Stimulated activated CD4-positive, alpha-beta T cell treated with anti-CD3 and anti-CD28 coated beads, TNF-alpha, amount 100 ng/mL, for 1 hour (primary cell): ENCODE data around the gene ARSI.

Source experiments
- DNase-seq, 3 donors: peaks; one replicate each; pipeline ENCODE4 v3.0.0-alpha.2; 2020; ENCODE audit warnings: low read depth in 3 of 3, low spot score in 1 of 3

The ARSI gene

GRCh38 chr5:150294551-150295071 lies 8.1 kb downstream of the ARSI start:
- DNase-seq, result no peak

DNA sequence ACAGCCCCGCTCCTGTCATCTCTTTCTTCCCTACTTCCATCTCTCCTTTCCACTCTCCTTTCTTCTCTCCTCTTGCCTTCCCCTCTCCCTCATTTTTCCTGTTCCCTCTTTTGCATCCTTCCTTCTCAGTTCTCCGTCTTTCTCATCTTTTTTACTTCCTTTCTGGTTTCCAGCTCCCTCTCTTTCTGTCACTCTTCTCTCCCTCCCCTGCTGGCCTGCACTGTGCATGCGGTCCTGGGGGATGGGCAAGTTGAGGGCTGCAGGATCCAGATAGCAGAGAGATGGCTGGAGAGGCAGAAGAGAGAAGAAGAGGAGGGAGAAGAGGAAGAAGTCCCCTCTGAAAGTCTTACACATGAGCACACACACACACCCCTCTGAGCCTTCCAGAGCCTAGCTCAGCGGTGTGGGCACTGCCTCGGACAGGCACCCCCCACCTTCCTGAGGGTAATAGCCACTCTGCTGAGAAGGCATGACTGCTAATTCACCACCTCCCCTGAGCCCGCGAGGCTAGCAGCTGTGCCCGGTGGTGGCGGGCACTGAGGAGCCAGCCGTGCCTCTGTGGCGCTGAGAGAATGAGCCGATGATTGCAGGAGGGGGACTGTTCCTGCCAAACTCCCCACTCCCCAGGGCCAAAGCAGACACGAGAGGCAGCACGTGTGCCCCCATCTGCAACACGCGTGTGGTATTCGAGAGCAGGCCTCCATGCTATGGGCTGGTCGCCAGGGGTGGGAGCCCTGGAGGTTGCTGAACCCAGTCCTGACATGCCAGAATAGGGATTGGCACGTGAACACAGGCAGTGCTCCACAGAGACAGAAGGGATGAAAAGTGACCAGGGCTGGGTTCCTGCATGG lies 9.4 kb downstream of the ARSI start:
- no peak for DNase-seq

DNA sequence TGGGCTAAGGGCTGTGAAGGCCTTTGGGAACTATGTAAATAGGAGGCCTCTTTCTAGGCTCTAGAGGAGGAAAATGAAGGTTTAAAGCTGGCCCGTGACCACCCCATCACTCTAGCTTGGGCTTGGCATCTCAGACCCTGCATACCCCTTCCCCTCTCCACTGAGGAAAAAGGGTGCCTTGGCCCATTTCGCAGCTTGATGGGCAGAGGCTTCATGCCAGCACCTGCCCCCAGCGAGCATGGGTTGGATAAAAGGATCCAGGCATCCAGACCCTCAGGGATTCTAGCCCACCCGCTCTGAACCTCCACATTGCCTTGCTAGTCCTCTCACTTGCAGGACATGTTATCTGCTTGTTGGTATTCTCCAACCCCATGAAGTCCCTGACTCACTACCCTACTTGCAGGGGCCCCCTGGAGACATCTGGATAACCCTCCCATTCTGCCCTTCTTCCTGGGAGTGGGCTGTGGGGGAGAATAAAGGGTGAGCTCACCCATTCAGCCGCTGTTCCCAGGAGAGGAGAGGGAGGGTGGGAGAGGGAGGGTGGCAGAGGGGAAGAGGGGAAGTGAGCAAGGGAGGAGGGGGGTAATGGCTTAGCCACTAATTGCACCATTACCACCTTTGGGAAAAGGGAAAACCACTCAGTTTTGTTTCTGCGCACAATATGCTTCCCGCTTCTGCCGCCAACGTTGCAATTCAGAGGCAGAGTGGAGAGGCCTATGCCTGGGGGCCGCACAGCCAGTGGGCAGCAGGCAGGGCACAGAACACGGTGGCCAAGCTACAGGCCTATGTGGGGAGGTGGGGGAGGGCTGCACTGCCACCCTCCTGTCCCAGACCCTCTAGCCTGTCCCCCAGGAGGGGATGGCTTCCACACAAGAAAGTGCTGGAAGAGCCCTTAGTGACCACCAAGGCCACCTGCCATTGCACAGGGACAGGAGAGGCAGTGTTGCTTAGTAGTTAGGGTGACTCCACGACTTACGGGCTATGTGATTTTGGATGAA lies 11.0 kb downstream of the ARSI start:
- no peak for DNase-seq

DNA sequence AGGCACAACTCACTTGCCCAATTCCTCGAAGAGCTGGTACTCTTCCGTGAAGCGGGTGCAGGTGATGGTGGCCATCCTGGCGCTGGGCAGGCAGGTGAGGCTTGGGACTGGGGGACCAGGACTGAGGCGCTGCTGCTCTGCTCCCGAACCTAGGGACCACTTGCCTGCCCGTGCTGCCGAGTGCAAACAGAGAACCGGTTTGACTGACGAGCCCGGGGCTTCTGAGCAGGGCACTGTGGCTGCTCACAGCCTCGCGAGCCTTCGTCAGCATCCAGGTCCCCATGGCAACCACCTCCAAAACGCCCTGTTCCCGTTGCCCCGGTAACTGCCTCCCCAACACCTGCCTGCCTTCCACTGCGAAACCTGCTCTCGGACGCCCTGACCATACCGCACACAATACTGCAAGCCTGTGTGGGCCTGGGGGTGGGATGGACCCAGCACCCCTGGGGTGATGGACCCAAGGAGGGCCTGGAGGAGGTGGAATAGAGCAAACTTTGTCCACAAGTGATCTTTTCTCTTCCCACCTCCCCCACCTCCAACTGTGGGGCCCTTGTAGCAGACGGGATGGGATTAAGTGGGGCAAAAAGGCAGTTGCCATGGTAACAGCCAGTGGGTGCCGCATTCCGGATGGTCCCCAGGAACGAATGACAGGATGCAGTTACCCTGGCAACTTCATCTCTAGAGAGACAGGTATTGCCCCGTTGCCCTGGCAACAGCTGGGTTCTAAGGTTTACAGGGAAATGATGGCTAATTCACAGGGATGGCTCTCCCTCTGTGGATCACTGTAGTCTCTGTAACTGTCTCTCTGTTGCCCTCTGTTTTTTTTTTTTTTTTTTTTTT lies 12.9 kb downstream of the ARSI start, which contains the start of gene CAMK2A:
TSS of gene CAMK2A (minus strand) at position 223 of the 840 bp plus-strand sequence. CDS start at position 75, 148 bp downstream.
- no peak for DNase-seq

DNA sequence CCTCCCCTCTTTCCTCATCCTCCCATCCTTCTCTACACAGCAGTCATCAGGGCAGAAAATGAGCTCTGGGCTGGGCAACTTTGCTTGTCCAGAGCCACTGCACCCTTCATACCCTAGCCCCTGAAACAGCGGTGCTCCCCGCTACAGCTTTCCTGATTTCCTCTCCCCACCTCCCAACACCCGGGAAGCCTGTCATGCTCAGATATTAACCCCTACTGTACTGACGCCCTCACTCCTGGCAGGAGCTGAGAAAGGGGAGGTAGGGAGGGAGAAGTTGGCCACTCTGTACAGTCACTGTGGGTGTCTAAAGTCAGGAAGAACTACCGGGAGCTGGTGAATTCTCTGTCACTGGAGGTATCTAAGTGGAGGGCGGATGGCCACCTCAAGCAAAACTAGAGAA lies 13.9 kb downstream of the ARSI start:
- no peak for DNase-seq

GRCh38 chr5:150288361-150288760 lies 14.3 kb downstream of the ARSI start:
- no peak for DNase-seq

- no peak for DNase-seq
Observed at GRCh38 chr5:150286820-150287219, 15.9 kb downstream of the ARSI start.

DNA sequence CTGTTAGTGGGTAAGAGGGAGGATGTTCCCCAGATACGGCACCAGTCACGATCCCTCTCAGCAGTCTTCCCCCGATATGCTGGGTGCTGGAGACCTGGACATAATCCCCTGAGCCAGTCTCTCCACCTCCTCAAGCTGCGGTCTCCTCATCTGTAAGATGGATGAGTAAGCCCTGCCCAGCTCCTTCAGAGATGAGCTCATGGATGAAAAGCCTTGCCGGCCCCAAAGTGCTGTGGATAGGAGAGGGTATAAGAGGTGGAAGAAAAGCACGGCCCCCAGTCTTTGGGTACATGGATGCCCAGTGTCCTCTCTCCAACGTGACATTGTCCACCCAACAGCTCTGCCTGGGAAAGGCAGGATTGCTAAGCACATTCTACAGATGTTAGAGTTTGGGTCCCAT lies 17.6 kb downstream of the ARSI start:
- DNase-seq, result no peak

GRCh38 chr5:150284311-150284710 lies 18.4 kb downstream of the ARSI start:
- DNase-seq, result no peak

GRCh38 chr5:150283904-150284303 lies 18.8 kb downstream of the ARSI start:
- DNase-seq, result no peak

DNA sequence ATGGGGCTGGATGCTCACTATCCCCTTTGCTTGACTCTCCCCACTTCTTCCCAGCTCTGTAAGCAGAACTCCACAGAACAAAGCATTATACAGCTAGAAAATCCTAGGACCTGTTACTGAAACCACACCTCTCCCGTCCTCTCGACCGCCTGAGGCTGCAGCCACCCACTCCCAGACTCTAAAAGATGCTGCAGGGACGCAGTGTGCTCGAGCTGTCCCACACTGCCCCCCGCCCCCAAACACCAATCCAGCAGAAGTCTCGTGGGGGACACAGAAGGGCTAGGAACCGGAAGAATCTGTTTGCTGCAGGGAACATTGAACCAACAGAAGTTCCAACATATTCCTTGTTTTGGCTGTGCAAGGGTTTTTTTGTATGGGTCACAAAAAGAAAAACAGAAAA lies 20.7 kb downstream of the ARSI start:
- no peak for DNase-seq

GRCh38 chr5:150279330-150280020 lies 23.2 kb downstream of the ARSI start:
- DNase-seq, result no peak

- no peak for DNase-seq
Observed at GRCh38 chr5:150278916-150279315, 23.8 kb downstream of the ARSI start.

- DNase-seq, result no peak
Observed at GRCh38 chr5:150278046-150278730, 24.5 kb downstream of the ARSI start.

DNA sequence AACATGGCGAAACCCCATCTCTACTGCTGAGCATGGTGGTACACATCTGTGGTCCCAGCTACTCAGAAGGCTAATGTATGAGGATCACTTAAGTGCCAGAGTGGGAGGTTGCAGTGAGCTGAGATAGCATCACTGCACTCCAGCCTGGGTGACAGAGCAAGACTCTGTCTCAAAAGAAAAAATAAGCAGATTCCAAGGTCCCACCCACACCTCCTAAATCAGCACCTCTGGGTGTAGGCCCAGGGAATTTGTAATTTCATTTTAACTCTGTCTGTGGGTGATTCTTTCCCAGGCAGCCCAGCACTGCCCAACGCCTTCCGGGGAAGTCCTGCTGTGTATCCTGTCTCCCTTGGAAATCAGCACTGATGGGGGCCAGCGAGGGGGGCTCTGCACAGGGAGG lies 25.7 kb downstream of the ARSI start:
- DNase-seq, result no peak

DNA sequence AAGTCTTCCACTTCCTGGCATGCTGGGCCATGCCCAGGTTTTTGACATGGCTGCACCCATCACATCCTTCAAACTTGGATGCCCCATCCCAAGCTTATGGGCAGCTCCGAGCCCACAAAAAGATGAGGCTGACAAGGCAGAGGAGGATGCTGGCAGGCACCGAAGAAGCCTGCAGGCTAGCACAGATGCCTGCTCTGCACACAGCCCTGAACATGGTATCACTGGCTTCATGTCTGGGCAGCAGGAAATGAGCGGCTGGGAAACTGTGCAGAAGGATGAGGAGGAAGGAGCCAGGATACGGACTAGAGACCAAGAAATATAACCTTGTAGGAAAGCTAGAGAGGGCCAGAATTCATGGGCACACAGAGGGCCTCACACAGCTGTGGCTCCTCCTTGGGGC lies 27.9 kb downstream of the ARSI start:
- DNase-seq, result no peak

DNA sequence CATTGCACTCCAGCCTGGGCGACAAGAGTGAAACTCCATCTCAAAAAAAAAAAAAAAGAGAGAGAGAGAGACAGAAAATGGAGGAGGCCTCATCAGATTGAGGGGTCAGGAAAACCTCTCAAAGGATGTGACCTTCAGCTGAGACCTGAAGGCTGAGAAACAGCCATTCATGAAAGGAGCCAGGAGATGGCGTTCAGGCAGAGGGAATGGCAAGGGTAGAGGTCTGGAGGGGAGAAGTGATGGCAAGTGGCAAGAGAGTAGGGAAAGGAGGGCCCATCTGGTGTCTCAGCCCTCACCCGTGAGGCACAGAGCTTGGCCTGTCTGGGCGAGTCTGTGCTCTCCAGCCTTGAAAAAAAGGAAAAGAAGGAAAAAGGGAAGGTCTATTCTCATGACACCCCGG lies 30.2 kb downstream of the ARSI start:
- no peak for DNase-seq

- no peak for DNase-seq
Observed at GRCh38 chr5:150271923-150272322, 30.8 kb downstream of the ARSI start.

DNA sequence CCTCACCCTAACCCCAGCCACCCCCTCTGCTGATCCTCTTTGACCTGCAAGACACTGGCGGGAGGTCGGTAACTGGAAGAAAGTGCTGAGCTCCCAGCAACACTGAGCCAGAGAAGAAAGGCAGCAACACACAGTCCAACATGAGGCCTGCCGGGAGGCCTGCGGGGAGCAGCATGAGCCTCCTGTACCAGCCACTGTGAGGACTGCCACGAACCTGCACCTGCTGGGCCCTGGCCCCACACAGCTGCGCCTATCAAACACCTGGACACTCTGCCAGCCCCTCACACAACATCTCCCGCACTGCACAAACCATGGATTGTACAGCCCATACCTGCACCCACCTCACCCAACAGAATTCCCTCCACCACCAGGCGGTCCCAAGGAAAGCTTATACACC lies 31.4 kb downstream of the ARSI start:
- DNase-seq, result no peak
